ENCODE measurements around the gene UBE2G2.

The UBE2G2 gene

DNA sequence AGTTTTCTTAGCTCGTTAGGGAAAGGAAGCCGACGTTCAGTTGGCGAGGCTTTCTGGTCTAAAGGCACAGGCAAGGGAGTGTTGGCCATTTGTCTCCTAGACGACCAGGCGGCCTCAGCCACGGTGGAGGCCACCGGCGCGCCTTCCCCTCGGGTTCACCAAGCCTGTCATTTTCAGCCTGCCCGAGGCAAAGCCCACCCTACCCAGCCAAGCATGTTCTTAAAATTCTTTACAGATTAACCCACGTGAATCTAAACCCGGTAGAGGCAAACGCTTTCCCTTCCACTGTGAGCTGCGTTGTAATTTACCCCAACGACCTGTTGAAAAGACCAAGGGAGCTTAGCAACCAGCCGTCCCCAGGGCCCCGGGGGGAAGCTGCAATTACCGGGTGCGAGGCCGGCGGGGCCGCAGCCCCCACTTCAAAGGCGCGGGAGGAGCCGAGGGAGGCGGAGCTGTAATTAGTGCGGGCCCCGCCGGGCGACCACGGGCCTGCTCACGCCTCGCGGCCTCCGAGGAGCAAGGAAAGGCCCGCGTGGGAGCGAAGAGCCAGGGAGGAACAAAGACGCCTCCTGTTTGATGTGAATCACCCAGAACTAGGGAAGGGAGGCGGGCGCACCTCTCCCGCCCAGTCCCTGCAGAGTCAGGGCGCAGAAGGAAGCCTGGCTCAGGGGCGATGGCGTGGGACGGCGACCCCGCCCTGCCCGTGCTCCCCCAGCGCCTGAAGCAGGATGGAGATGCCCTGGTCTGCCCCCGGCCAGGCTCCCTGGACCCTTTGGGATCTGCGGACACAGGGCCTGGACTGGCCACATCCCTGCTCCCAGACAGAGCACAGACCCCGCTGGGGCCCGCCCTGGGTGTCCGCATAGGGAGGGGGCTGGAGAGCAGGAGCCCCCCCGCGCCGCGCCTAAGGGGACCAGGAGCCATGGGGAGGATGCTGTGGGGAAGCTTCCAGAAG is 78.2 kb downstream of the UBE2G2 start:
- no peak for DNase-seq

DNA sequence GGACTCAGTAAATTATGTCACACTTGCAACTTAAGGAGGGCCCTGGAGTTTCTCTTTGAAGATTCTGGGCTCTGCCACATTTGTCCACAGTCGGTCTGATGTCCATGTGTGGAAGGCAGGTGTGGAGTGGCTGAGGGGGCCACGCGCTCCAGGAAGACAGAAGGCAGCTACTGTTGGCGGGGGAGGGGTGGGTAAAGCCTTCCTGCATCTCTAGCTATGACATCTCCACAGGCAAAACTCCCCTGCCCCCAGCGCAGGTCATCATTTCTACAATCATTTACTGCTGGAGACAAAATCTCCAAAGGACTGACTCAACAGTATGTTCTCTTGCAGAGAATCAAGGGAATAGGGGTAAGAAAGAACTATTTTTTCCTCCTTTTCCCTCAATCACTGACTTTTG is 78.9 kb downstream of the UBE2G2 start:
- DNase-seq: no peak

DNA sequence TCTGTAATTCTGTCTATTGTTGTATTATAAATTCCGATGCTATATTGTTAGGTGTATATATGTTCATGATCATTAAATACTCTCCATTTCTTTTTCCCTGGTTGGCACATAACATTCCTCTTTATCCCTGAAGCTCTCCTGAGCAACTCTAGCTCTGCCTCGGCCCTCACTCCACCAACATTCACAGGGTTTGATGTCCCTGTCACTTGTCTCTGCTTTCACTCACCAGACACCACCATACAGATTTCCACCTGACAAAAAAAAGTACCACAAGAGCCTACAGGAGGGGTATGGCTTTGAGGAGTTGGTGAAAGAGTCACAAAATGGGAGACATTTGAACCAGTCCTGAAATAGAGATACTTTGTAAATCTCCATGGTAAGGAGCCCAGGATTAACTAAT is 81.5 kb downstream of the UBE2G2 start:
- DNase-seq: no peak
